HG03175 (cell line): ENCODE data around the gene PITRM1.
A peak's percentile ranks its signal among the peaks of the same experiment; 100 is the strongest.
"Not testable (repeated sequence)": the region's sequence is repeated elsewhere in the genome, so short reads cannot be mapped to it uniquely, and the experiment has no call there.

Experiments used
- ATAC-seq: cut with Tn5 transposase; IDR thresholded peaks from one replicate; pipeline ENCODE4 v1.9.1; 2021; ENCODE audit warnings: mild to moderate bottlenecking, moderate library complexity; ENCODE audit not compliant: unreplicated experiment

PITRM1 gene, protein sequence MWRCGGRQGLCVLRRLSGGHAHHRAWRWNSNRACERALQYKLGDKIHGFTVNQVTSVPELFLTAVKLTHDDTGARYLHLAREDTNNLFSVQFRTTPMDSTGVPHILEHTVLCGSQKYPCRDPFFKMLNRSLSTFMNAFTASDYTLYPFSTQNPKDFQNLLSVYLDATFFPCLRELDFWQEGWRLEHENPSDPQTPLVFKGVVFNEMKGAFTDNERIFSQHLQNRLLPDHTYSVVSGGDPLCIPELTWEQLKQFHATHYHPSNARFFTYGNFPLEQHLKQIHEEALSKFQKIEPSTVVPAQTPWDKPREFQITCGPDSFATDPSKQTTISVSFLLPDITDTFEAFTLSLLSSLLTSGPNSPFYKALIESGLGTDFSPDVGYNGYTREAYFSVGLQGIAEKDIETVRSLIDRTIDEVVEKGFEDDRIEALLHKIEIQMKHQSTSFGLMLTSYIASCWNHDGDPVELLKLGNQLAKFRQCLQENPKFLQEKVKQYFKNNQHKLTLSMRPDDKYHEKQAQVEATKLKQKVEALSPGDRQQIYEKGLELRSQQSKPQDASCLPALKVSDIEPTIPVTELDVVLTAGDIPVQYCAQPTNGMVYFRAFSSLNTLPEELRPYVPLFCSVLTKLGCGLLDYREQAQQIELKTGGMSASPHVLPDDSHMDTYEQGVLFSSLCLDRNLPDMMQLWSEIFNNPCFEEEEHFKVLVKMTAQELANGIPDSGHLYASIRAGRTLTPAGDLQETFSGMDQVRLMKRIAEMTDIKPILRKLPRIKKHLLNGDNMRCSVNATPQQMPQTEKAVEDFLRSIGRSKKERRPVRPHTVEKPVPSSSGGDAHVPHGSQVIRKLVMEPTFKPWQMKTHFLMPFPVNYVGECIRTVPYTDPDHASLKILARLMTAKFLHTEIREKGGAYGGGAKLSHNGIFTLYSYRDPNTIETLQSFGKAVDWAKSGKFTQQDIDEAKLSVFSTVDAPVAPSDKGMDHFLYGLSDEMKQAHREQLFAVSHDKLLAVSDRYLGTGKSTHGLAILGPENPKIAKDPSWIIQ

DNA sequence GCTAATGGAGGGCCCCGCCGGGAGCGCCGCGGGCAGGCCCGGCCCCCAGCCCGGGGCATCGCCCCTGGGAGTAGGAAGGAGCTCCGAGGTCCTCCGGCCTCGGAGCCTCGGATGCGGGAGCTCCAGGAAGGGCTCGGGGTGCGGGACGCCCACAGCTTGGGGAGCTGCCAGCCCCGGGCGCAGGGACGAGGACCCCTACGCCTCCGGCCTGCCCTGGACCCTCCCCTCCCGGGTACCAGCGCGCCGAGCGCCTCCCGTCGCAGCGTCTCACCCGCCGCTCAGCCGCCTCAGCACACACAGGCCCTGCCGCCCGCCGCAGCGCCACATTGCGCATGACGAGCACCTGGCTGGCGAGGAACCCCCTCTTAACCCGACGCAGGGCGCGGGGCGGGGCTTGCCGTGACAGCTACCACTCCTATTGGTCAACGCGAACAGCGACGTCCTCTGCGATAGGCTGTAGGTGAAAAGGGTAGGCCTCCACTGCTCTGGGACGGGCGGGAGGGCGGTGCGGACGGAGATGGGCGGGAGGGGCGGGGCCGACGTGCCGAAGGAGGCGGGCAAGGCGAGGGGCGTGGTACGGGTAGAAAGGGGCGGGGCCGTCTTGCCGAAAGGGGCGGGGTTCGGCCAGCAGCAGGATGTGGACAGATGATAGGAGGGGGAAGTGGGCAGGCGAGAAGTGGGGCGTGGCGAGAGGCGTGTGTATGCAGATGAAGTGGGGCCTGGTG lies at the start of gene PITRM1:
PITRM1 (minus strand) TSS at position 337 of the 725 bp plus-strand sequence; CDS start at position 327, 10 bp downstream.
- ATAC-seq = peak; percentile 97

DNA sequence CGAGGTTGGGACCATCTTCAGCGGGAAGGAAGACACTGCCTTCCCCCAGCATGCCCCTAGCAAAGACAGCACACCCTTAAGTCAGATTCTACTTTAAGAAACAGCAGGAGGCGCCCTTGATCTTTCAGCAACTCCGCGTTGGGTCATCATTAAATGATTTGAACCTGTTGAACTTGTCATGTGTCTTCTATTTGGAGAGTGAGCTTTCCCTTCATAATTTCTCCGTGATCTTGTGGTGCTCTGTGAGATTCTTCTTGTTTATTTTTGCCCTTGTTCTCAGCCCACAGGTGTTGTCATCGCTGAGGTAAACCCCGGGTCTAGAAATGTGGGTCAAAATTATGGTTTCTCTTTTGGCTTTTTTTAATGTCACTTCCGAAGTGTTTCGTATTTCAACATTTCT lies 49.5 kb upstream of the PITRM1 start:
- no peak for ATAC-seq

DNA sequence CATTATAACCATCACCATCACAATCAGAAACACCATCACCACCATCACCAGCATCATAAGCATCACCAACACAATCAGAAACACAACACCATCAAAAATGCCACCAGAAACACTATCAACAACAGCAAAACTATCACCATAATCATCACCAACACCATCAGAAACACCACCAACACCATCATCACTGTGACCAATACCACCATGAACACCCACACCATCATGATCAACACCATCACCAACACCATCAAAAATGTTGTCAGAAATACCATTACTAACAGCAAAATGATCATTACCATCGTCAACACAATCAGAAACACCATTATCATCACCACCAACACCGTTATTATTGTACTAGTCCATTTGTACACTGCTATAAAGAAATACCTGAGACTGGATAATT lies 49.0 kb upstream of the PITRM1 start:
- not testable (repeated sequence) for ATAC-seq

DNA sequence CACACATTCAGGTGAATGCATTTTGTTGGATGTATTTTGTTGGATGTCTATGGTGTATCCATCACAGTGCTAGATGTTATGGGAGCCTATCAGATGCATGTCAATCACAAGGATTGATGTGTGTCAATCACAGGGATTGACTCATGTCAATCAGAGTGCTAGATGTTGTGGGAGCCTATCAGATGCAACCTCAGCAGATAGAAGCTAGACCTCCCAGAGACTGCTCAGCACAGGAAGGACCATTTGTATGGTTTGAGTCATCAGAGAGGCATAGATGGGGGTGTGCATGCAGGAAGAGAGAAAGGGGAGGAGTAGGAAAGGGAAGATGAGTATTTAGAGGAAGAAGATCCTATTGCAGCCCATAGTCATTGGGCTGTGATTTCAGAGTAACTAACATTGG lies 48.3 kb upstream of the PITRM1 start:
- no peak for ATAC-seq

DNA sequence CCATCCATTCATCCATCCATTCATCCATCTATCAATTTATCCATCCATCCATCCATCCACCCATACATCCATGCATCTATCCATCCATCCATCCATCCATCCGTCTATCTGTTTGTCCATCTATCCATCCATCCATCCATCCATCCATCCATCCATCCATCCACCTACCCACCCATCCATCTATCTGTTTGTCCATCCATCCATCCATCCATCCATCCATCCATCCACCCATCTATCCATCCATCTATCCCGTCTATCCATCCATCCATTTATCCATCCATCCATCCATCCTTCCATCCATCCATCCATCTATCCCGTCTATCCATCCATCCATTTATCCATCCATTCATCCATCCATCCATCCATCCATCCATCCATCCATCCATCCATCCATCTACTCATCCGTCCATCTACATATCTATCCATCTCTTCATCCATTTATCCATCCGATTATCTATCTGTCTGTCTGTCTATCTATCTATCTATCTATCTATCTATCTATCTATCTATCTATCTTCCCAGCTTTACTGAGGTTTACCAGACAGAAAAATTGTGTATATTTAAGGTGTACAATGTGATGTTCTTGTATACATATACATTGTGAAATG lies 46.5 kb upstream of the PITRM1 start:
- ATAC-seq = not testable (repeated sequence)

DNA sequence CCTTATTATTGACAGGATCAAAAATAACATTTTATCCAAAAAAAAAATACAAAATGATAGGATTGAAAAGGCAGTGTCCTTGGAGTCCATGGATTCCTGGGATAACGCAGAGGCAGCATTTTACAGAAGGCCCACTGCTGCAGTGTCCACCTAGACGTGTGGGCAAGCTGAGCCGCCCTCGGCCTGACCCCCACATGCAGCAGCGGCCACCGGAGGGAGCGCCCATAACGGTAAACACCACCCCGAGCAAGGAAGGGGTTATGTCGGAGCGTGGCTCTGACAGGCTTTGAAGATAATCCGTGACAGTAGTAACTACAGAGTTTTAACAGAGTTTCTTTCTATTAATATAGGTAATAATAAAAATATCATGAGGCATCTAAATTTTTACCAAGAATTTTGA lies 45.3 kb upstream of the PITRM1 start:
- no peak for ATAC-seq

DNA sequence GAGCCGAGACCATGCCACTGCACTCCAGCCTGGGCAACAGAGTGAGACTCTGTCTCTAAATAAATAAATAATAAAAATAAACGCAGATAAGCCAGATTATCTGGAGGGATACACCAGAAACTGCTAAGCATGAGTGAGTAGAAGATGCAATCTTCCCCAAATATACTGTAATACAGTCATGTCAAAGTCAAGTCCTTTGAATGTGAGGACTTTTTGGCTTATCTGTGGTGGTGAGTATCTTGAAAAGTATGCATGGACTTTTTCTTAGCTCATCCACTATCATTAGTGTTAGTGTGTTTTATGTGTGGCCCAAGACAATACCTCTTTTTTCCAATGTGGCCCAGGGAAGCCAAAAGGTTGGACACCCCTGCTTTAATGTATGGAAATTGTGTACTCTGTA lies 44.7 kb upstream of the PITRM1 start:
- no peak for ATAC-seq

DNA sequence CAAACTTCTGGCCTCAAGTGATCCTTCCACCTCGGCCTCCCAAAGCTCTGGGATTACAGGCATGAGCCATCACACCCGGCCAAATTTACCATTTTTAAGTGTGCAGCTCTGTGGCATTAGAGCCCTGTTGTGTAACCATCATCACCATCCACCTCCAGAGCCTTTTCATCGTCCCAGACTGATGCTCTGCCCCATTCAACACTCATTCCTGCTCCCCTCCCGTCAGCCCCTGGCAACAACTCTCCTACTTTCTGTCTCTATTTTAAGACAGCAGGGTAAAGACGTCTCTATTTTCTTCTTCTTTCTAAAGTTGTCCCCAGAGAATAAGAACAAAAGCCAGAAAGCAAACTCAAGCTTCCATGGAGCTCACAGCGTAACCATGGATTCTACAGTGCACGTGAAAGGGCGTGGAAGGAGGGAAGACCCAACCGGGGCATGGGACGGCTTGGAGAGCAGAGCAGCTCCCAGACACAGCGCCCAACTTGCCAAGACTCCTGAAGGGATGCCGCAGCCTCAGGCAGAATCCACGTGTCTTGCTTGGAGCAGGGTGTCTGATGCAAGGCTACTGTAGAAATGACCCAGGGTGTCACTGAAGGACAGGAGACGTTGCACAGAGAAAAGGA lies 42.7 kb upstream of the PITRM1 start:
- ATAC-seq = no peak

DNA sequence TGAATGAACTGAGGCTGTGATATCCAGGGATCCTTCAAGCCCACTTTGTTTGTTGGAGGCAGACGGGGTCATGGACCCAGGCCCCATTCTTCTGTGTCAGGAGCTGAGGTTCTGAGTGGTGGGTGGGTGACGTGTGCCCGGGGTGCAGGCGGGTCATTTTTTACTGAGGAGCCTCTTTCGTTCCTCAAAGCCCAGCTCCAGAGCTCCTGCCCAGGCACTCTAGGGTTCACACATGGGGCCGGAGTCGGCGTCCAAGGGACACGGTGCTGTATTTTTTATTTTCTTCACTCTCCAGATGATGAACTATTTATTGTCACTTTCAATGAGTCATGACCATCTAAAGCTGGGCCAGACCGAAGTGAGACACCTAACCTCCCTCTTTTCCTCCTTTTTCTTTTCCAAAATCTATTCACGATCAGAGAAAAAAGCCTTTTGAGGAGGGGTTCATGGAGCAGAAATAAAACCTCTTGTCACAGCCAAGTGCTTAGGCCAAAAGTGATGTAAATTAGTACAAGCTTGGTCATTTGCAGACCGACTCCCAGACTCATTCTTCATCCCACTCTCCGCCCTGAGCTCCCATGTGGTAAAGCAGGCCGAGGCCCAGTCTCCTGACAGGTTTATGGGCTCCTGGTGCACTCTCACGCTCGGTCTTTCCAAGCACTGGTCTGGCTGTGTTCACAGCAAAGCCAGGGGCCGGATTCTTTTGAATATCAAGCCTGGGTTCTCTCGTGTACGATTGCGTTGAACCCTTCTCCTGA lies 41.4 kb upstream of the PITRM1 start:
- ATAC-seq = no peak

DNA sequence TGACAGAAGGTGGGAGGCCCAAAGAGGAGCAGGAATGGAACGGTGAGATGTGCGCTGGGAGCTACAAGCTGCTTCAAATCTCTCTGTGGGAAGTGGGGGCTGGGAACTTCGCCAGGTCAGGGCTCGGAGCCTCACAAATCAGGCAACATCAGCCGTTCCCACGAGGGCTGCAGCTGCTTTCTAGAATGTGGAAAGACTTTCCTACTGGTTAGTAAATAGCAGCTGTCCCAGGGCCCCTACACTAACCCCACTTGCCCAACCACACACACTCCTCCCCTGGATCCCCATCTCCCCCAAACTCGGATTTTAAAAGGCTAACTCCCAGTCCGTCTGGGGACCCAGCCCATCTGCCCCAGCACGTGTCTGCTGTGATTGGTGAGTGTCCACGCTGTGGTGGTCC lies 40.6 kb upstream of the PITRM1 start:
- no peak for ATAC-seq

DNA sequence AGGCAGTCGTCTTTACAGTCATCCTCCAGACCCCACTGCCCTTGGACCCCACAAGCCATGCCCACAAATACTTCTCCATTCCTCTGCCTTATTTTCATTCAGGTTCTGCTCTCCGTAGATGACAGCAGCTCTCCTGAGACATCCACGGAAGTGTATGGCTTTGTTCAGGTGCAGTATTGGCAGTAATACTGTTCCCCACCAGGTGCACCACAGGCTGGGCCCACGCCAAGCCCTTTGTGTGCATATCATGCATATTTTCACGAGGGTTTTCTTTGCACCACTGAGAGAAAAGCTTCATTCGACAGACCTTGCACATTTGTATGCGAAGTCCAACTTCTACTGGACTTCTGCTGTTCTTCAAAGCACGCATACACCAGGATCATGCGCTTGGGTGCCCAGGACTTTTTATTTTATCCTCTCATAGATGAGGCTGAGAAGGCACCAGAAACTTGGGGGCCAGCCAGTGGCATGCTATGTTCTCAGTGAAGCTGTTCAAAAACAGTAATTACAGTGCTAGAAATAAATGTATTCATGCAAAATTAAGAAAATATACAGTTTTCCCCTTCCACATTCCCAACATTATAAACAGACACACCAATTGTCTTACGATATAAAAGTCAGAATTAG lies 37.8 kb upstream of the PITRM1 start:
- ATAC-seq = no peak

DNA sequence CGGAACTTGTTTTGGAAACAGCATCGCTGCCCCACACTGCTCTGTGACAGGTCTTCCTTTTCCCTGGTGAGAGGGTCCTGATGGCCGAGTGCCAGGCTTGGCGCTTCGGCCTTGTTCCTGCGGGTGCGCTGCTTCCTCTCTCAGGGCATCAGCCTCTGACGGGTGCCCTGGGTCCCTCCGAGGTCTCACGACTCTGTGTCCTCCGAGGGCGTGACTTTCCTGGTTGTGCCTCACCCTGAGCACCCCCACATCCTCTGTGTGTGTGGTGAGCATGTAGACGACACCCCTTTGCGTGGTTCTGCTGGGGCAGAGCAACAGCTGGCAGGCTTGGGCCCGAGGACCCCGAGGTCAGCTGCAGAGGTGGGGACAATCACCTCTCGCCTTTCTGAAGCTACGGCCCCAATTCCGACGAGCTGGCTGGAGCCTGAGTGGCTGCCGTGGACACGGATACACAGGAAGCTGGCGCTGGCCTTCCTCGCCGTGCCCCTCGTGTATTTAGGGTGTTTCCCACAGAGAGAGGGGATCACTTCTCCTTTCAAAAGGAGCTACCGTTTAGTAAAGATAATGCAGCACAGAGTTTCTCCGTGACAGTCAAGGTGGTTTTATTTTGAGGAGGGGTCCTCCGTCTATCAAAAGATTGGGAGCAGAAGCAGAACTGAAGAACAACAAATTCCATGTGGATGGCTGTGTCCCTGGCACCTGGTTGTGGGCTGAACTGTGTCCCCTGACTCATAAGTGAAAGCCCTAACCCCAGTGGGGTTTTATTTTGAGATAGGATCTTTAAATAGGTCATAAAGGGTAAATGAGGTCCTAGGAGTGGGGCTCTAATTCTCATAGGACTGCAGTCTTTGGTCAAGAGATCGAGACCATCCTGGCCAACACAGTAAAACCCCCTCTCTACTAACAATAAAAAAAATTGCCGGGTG lies 36.2 kb upstream of the PITRM1 start:
- no peak for ATAC-seq

DNA sequence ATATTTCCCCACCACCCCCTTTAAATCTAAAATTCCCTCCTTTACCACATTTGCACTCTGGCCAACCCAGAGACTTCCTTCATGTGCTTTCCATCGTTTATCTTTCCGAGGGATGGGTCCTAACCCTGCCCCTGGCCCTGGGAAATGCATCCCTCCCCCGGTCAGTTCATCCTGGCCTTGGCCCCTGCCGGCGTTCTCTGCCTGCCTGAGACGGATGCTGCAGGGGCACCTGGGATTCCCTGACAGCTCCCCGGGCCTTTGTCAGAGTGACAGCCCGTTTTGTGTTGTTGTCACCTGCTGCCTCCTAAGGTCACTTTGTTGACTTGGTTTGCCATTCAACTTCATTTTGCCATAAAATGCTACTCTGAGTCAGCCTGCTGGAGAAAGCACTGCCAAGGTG lies 34.8 kb upstream of the PITRM1 start:
- no peak for ATAC-seq

DNA sequence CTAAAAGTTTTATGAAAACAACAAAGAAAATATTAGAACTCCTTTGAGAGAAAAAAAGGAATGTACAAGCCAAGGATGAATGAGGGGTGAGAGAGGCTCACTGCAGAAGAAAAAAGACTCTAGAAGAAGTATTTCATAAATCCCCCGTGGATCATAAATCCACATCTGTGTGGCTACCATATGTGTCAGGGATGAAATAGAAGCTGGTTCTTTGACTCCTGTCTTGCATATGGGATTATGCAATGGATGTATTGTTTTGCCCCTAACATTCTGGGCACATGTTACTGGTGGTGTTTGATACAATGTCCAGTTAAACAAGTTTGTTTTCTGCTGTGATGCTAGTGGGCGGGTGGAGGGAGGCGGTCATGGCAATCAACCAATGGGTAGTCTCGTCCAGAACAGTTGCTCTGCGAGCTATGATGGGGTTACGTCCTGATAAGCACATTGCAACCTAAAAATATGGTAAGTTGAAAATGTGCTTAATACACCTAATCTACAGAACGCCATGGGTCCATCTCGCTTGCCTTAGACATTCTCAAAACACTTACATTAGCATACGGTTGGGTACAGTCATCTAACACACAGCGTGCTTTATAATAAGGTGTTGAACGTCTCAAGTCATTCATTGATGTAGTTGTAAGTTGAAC lies 34.1 kb upstream of the PITRM1 start:
- no peak for ATAC-seq

DNA sequence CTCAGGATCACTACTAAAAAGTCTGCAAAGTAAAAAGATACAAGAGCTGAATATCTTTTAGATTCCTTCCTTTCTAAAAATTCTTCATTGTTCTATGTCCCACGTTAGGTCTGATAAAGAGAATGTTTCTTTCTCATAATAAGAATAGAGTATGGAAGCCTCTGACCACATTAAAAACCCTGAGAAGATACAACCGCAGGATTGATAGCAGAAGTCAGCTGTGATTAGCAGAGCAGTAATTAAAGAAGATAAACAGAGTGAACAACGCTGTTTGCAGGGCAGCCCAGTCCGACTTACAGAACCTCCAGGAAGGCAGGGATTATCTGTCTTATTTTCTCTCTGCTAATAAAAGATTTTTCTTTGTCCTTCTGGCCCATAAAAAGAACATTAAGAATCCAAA lies 31.4 kb upstream of the PITRM1 start:
- no peak for ATAC-seq

DNA sequence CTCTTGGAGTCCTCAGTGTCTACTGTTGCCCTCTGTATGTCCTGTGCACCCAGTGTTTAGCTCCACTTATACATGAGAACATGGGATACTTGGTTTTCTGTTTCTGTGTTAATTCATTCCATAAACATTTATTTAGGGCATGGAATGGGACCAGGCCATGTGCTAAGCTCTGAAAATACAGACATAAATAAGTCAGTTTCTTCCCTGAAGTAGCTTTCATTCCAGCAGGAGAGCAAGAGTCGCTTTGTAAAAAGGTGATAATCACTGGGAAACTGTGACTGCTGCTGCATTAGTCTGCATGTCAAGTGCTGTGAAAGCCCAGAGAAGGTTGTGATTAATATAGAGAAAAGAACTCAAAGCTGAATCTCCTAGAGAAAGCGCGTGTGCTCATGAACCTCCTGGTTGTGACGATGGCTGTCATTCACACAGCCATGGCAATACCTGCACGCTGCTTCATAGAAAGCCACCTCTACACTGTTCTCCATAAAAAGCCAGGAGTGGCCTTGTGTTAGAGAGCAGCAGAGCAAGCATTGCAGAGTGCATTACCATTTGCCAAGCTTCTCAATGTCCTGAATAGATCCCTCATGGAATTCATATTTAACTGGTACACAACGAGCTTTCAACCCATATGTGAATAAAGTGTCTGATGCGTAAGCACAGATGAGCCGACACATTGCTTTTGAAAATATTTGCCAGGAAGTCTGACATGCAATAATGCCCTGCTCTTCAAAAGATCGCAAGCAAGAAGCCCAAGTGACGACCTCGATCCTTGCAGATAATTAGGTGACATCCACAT lies 30.6 kb upstream of the PITRM1 start:
- ATAC-seq = no peak

DNA sequence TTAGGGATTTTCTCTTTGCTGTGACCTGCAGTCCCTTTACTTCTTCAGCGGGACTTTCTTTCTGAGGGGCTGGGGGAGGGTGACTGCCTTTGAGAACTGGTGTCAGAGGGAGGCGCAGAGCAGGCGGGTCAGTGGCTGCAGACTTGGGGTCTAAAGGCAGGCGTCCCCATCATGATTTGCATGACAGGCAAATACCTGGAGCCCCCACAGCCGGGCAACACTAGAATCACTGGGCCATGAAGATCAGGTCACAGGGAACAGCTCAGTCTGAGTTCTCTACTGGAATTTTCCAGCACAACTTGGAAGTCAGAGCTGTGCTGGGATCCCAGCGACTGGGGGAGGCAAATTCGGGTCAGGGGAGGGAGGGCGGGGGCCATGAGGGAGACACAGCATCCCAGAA lies 29.2 kb upstream of the PITRM1 start:
- ATAC-seq = no peak
